GM23338 (cell line): Measurements from ENCODE around the gene DUSP9.

Source experiments
- CREB1 ChIP-seq: fragments of 250-450 bp; sonication (Bioruptor Pico); IDR thresholded peaks from 2 replicates; pipeline ENCODE4 v1.5.0; 2020; ENCODE audit warnings: low read depth, mild to moderate bottlenecking, moderate library complexity
- EZH2phosphoT487 ChIP-seq: fragments of 200-600 bp; sonication (generic); IDR thresholded peaks from one replicate; pipeline ENCODE4 v1.8.1; 2018; ENCODE audit warnings: antibody characterized with exemption; ENCODE audit not compliant: unreplicated experiment
- POLR2AphosphoS5 ChIP-seq: IDR thresholded peaks from 2 replicates; pipeline ENCODE4 v1.6.1; 2016; ENCODE audit warnings: antibody characterized with exemption, low read depth
- ZNF114 ChIP-seq: fragments of 250-450 bp; sonication (Bioruptor Pico); IDR thresholded peaks from 2 replicates; pipeline ENCODE4 v1.5.0; 2020; ENCODE audit warnings: mild to moderate bottlenecking, moderate library complexity
- TF ChIP-seq, protein P1 (sequence below), 2 experiments: fragments of 200-600 bp in 1 of 2; sonication (generic) in 1 of 2; conservative IDR thresholded peaks; 2 replicates each; pipeline versions ENCODE4 v1.5.1 to v1.6.1; 2016 to 2017; ENCODE audit warnings: antibody characterized with exemption in 2 of 2, low read depth in 2 of 2, mild to moderate bottlenecking in 2 of 2, moderate library complexity in 1 of 2
- TF ChIP-seq, protein P2 (sequence below): IDR thresholded peaks from 2 replicates; pipeline ENCODE4 v1.6.1; 2016; ENCODE audit warnings: antibody characterized with exemption

DNA sequence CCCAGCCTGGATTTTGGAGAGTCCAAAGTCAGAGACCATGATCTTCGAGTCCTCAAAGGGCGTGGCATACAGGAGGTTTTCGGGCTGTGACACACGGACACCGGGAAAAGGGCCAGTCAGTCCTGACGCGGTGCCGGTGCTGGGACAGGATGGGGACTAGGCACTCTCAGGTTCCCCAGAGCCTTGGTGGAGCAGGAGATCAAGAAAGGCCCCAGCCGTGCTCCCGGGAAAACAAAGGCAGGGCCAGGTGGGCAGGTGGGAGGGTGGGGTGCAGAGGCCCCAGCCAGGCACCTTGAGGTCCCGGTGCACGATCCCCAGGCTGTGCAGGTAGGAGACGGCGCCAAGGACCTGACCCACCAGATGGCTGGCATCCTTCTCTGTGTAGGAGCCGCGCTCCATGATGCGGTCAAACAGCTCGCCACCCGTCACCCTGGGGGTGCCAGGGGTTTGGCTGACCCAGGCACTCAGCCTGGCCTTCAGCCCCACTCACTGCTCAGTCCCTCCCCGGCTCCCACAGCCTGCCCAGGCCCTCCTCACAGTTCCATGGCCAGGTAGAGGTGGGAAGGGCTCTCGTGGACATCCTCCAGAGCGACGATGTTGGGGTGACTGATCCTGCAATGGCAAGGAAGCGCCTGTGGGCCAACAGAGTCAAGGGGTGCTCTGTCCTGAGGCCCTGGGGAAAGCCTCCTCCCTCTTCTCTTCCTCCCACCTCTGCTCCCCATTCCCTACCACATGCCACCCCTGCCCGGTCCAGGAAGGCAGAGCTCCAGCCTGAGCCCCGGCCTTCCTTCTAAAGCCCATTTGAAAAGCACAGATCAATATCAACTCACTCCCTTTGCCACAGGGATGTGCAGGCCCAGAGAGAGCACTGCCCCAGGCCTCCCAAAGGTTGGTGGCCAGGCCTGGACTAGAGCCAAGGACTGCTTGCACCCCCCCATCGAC lies 24.9 kb downstream of the DUSP9 start:
- TF ChIP-seq, protein P1, sequence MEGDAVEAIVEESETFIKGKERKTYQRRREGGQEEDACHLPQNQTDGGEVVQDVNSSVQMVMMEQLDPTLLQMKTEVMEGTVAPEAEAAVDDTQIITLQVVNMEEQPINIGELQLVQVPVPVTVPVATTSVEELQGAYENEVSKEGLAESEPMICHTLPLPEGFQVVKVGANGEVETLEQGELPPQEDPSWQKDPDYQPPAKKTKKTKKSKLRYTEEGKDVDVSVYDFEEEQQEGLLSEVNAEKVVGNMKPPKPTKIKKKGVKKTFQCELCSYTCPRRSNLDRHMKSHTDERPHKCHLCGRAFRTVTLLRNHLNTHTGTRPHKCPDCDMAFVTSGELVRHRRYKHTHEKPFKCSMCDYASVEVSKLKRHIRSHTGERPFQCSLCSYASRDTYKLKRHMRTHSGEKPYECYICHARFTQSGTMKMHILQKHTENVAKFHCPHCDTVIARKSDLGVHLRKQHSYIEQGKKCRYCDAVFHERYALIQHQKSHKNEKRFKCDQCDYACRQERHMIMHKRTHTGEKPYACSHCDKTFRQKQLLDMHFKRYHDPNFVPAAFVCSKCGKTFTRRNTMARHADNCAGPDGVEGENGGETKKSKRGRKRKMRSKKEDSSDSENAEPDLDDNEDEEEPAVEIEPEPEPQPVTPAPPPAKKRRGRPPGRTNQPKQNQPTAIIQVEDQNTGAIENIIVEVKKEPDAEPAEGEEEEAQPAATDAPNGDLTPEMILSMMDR (conservative IDR thresholded peaks at IDR 0.05; ENCODE audit: low read depth in 2 of 2): no peak
- TF ChIP-seq, protein P2, sequence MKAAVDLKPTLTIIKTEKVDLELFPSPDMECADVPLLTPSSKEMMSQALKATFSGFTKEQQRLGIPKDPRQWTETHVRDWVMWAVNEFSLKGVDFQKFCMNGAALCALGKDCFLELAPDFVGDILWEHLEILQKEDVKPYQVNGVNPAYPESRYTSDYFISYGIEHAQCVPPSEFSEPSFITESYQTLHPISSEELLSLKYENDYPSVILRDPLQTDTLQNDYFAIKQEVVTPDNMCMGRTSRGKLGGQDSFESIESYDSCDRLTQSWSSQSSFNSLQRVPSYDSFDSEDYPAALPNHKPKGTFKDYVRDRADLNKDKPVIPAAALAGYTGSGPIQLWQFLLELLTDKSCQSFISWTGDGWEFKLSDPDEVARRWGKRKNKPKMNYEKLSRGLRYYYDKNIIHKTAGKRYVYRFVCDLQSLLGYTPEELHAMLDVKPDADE: no peak
- no peak for TF ChIP-seq POLR2AphosphoS5
- no peak for TF ChIP-seq EZH2phosphoT487
- TF ChIP-seq CREB1: no peak
- TF ChIP-seq ZNF114 (CRISPR knock-in tag): no peak
